Measurements from ENCODE around the gene CHI3L2.

GRCh38 chr1:111202707-111203623 lies 24.5 kb upstream of the CHI3L2 start:
- TF ChIP-seq CTCF (IDR thresholded peaks at IDR 0.05) = no peak
- TF ChIP-seq POLR2A (IDR thresholded peaks at IDR 0.05) = no peak
- no peak for TF ChIP-seq POLR2AphosphoS5 (IDR thresholded peaks at IDR 0.05; ENCODE audit: insufficient read depth in 1 of 2, low read depth in 1 of 2)
